GM12892 (cell line): ENCODE measurements around the gene EPN3.

ENCODE experiments used
- DNase-seq: peaks from one replicate; pipeline ENCODE4 v3.0.0; 2011; ENCODE audit not compliant: insufficient read length
- FAIRE-seq: peaks from 2 replicates; lab custom pipeline; 2011; peaks lifted over from hg19 to GRCh38; lab: Jason Lieb, UNC
- POLR2A ChIP-seq: IDR thresholded peaks from 2 replicates; pipeline ENCODE4 v1.6.1; 2011; ENCODE audit warnings: low read depth, low read length, control low read depth
- POLR2AphosphoS5 ChIP-seq: IDR thresholded peaks from 2 replicates; pipeline ENCODE4 v1.6.1; 2011; ENCODE audit warnings: low read depth, low read length, control low read depth
- TAF1 ChIP-seq: IDR thresholded peaks from 2 replicates; pipeline ENCODE4 v1.6.1; 2011; ENCODE audit warnings: low read depth, mild to moderate bottlenecking, control low read depth, low read length, borderline replicate concordance

Gene EPN3

GRCh38 chr17:50527155-50527762, 5.3 kb upstream of the EPN3 start:
- DNase-seq, result no peak
- FAIRE-seq, result no peak
- TF ChIP-seq TAF1 (no peak), POLR2AphosphoS5 (no peak), POLR2A (no peak)

GRCh38 chr17:50527949-50528474, 4.5 kb upstream of the EPN3 start:
- DNase-seq (no peak), FAIRE-seq (no peak)
- no peak for TF ChIP-seq TAF1
- TF ChIP-seq POLR2A, result no peak
- TF ChIP-seq POLR2AphosphoS5, result no peak

- DNase-seq (no peak), FAIRE-seq (no peak)
- TF ChIP-seq POLR2A (no peak), TAF1 (no peak), POLR2AphosphoS5 (no peak)
These were observed 2.7 kb upstream of the EPN3 start for GRCh38 chr17:50529849-50530248.

- no peak for DNase-seq
- TF ChIP-seq POLR2A (no peak), POLR2AphosphoS5 (no peak), TAF1 (no peak)
- FAIRE-seq, result no peak
These were observed 1.0 kb upstream of the EPN3 start for GRCh38 chr17:50531428-50532025.

- TF ChIP-seq TAF1 (no peak), POLR2AphosphoS5 (no peak), POLR2A (no peak)
- DNase-seq (no peak), FAIRE-seq (no peak)
These were observed 650 bp downstream of the EPN3 start for GRCh38 chr17:50533185-50533584.

GRCh38 chr17:50533720-50534148, 1.2 kb downstream of the EPN3 start:
- FAIRE-seq, result no peak
- no peak for TF ChIP-seq POLR2AphosphoS5
- no peak for TF ChIP-seq POLR2A
- TF ChIP-seq TAF1, result no peak
- DNase-seq, result no peak

- FAIRE-seq, result no peak
These were observed 1.9 kb downstream of the EPN3 start for GRCh38 chr17:50534222-50534978.

GRCh38 chr17:50534979-50535326, 2.4 kb downstream of the EPN3 start:
- DNase-seq, result no peak
- TF ChIP-seq POLR2AphosphoS5 (no peak), TAF1 (no peak), POLR2A (no peak)
- no peak for FAIRE-seq

More at GRCh38 chr17:50534222-50534978, 1.9 kb downstream of the EPN3 start:
- DNase-seq, result no peak
- TF ChIP-seq TAF1 (no peak), POLR2A (no peak), POLR2AphosphoS5 (no peak)

- no peak for DNase-seq
- no peak for FAIRE-seq
- TF ChIP-seq TAF1 (no peak), POLR2AphosphoS5 (no peak), POLR2A (no peak)
These were observed 2.9 kb downstream of the EPN3 start for GRCh38 chr17:50535407-50535806.

- TF ChIP-seq POLR2AphosphoS5, result no peak
- no peak for TF ChIP-seq TAF1
- no peak for TF ChIP-seq POLR2A
- DNase-seq (no peak), FAIRE-seq (no peak)
These were observed 4.4 kb downstream of the EPN3 start for GRCh38 chr17:50536683-50537646.
